AG04450 (cell line): Measurements from ENCODE around the gene HMG20A. TPM values are rescaled to one million over a fixed set of nuclear protein-coding genes. Genes with fewer than 3 reads are reported as not detected.

ENCODE experiments used
- CTCF ChIA-PET: fragments of 300-600, 350-600 bp; formaldehyde crosslinking; extraction: SDS; loops from one replicate; lab custom pipeline; 2022; ENCODE audit warnings: antibody characterized with exemption, inconsistent platforms; lab: Charles Lee
- POLR2A ChIA-PET: fragments of 350-600 bp; formaldehyde crosslinking; extraction: SDS; loops from one replicate; lab custom pipeline; 2021; ENCODE audit warnings: antibody characterized with exemption, inconsistent platforms; lab: Yijun Ruan, JAX
- DNase-seq: peaks from one replicate; pipeline ENCODE4 v3.0.0-alpha.2; 2011; ENCODE audit warnings: low read depth, low spot score
- H3K27ac ChIP-seq: one replicate; pipeline ENCODE4 v1.5.1; 2012; ENCODE audit warnings: low read depth, low read length, control low read depth
- H3K27me3 ChIP-seq: one replicate; pipeline ENCODE4 v1.6.0; 2012; ENCODE audit warnings: low read length; ENCODE audit not compliant: control insufficient read depth, insufficient read depth
- H3K4me3 ChIP-seq: 2 replicates; pipeline ENCODE4 v1.5.1; 2011; ENCODE audit warnings: mild to moderate bottlenecking, low read depth, low read length, control low read depth
- H3K9me3 ChIP-seq: 2 replicates; pipeline ENCODE4 v1.5.1; 2012; ENCODE audit warnings: low read length; ENCODE audit not compliant: control insufficient read depth, insufficient read depth
- CTCF ChIP-seq: IDR thresholded peaks from 2 replicates; pipeline ENCODE4 v1.5.1; 2011; ENCODE audit warnings: low read depth, low read length, control low read depth, inconsistent platforms
- polyA plus RNA-seq: library from polyadenylated mRNA; depleted of rRNA; stranded (reverse); fragments of >200 nt; gene quantifications from 2 replicates; pipeline ENCODE4 v1.2.3, GENCODE V29; 2011

HMG20A gene
- polyA plus RNA-seq, 1 experiment: 62.5 TPM

GRCh38 chr15:77376770-77377169 lies 43.9 kb upstream of the HMG20A start:
- no peak for DNase-seq
- no peaks in the 10 kb centered on the region for H3K27me3 ChIP-seq
- POLR2A ChIA-PET: no interaction called here
- no peak for TF ChIP-seq CTCF
- no peaks in the 10 kb centered on the region for H3K9me3 ChIP-seq
- H3K4me3 ChIP-seq: no peak overlapping the region
- CTCF ChIA-PET: no interaction called here
- no peak overlapping the region for H3K27ac ChIP-seq

- CTCF ChIA-PET: interaction anchor here (1.0 kb wide), 1 partner anchor 163 kb away, joined by 3 read pairs; no protein-coding TSS in a partner anchor
Observed at GRCh38 chr15:77380033-77380432, 40.7 kb upstream of the HMG20A start.

GRCh38 chr15:77384086-77384485 lies 36.6 kb upstream of the HMG20A start:
- ChIA-PET POLR2A (no interaction called here), CTCF (interaction anchor here (0.9 to 1.0 kb wide), 2 partner anchors 17 to 159 kb away, joined by 3 read pairs; no protein-coding TSS in a partner anchor)
- Histone ChIP-seq H3K9me3 (no peaks in the 10 kb centered on the region), H3K27me3 (no peaks in the 10 kb centered on the region), H3K4me3 (no peak overlapping the region), H3K27ac (no peak overlapping the region)
- DNase-seq: no peak
- no peak for TF ChIP-seq CTCF

More at GRCh38 chr15:77380033-77380432, 40.7 kb upstream of the HMG20A start:
- no peak for DNase-seq
- Histone ChIP-seq H3K4me3 (no peak overlapping the region), H3K27me3 (no peaks in the 10 kb centered on the region), H3K9me3 (no peaks in the 10 kb centered on the region), H3K27ac (no peak overlapping the region)
- TF ChIP-seq CTCF: no peak
- POLR2A ChIA-PET: no interaction called here

- Histone ChIP-seq H3K27me3 (no peaks in the 10 kb centered on the region), H3K4me3 (no peak overlapping the region), H3K27ac (no peak overlapping the region), H3K9me3 (no peaks in the 10 kb centered on the region)
- CTCF ChIA-PET: interaction anchor here (0.9 to 1.0 kb wide), 2 partner anchors 17 to 158 kb away, joined by 3 read pairs; no protein-coding TSS in a partner anchor
- no peak for TF ChIP-seq CTCF
- no peak for DNase-seq
- POLR2A ChIA-PET: no interaction called here
Observed at GRCh38 chr15:77384589-77385359, 35.9 kb upstream of the HMG20A start.

- ChIA-PET POLR2A (interaction anchor here (0.5 kb wide), 1 partner anchor 1753 kb away, joined by 8 read pairs; no protein-coding TSS in a partner anchor), CTCF (no interaction called here)
- no peak for DNase-seq
- Histone ChIP-seq H3K9me3 (no peaks in the 10 kb centered on the region), H3K27me3 (no peaks in the 10 kb centered on the region), H3K4me3 (no peak overlapping the region), H3K27ac (no peak overlapping the region)
- no peak for TF ChIP-seq CTCF
Observed at GRCh38 chr15:77386626-77387025, 34.1 kb upstream of the HMG20A start.
